Measurements from ENCODE around the gene PTPRT. TPM values are rescaled to one million over a fixed set of nuclear protein-coding genes. Genes with fewer than 3 reads are reported as not detected.
A peak's percentile ranks its signal among the peaks of the same experiment; 100 is the strongest.

Gene PTPRT
- total RNA-seq, 2 donors from 2014 or later: not detected

- TF ChIP-seq, protein P1, sequence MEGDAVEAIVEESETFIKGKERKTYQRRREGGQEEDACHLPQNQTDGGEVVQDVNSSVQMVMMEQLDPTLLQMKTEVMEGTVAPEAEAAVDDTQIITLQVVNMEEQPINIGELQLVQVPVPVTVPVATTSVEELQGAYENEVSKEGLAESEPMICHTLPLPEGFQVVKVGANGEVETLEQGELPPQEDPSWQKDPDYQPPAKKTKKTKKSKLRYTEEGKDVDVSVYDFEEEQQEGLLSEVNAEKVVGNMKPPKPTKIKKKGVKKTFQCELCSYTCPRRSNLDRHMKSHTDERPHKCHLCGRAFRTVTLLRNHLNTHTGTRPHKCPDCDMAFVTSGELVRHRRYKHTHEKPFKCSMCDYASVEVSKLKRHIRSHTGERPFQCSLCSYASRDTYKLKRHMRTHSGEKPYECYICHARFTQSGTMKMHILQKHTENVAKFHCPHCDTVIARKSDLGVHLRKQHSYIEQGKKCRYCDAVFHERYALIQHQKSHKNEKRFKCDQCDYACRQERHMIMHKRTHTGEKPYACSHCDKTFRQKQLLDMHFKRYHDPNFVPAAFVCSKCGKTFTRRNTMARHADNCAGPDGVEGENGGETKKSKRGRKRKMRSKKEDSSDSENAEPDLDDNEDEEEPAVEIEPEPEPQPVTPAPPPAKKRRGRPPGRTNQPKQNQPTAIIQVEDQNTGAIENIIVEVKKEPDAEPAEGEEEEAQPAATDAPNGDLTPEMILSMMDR (IDR thresholded peaks at IDR 0.05): no peak
- Histone ChIP-seq H3K27me3 (replicated peaks; ENCODE audit: insufficient read depth) (peaks cover 5% of the 10 kb centered on the region), H3K9me3 (no peaks in the 10 kb centered on the region), H3K4me3 (peak overlapping the region; percentile 62), H3K36me3 (no peaks in the 10 kb centered on the region), H3K4me1 (ENCODE audit: control insufficient read depth in 1 of 2, low read depth in 2 of 2) (peaks cover 10 to 21% of the 10 kb centered on the region in 2 donors), H3K27ac (no peak overlapping the region)
- DNase-seq (ENCODE audit: low spot score) (no peak), ATAC-seq (ENCODE audit: insufficient number of reproducible peaks, low FRiP score, low read depth) (no peak)
These were observed 1.5 kb downstream of the PTPRT start for GRCh38 chr20:43188234-43188653.

GRCh38 chr20:43187476-43188233 lies 2.1 kb downstream of the PTPRT start:
- ATAC-seq (ENCODE audit: insufficient number of reproducible peaks, low FRiP score, low read depth) (peak; percentile 26), DNase-seq (ENCODE audit: low spot score) (no peak)
- Histone ChIP-seq H3K36me3 (no peaks in the 10 kb centered on the region), H3K9me3 (no peaks in the 10 kb centered on the region), H3K4me3 (peak overlapping the region; percentile 62), H3K27me3 (replicated peaks; ENCODE audit: insufficient read depth) (peaks cover 5% of the 10 kb centered on the region), H3K4me1 (ENCODE audit: control insufficient read depth in 1 of 2, low read depth in 2 of 2) (peaks cover 10 to 21% of the 10 kb centered on the region in 2 donors), H3K27ac (no peak overlapping the region)
- TF ChIP-seq, protein P1 (IDR thresholded peaks at IDR 0.05): peak; percentile 90

DNA sequence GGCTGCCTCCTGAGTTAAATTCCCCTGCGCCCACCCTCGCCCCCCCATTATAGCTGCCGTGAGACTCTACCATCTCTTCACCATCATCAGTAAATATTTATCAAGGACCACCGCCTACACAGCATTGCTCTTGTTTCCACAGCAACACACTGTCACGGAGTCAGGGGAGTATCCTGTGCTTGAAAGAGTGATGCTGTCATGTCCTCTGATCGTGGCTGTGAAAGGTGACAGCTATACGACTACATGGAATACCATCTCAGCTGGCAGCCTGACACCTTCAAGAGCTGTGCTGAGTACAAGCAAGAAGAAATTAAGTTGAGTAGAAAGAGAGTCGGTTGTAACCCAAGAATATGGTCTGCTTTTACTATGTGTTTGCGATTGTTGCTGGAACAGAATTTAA lies 3.4 kb downstream of the PTPRT start:
- no peaks in the 10 kb centered on the region for H3K36me3 ChIP-seq
- no peaks in the 10 kb centered on the region for H3K9me3 ChIP-seq
- TF ChIP-seq, protein P1 (IDR thresholded peaks at IDR 0.05): no peak
- H3K27ac ChIP-seq: no peak overlapping the region
- ATAC-seq (ENCODE audit: insufficient number of reproducible peaks, low FRiP score, low read depth) (no peak), DNase-seq (ENCODE audit: low spot score) (no peak)
- H3K4me3 ChIP-seq: no peak overlapping the region
- peaks cover 5% of the 10 kb centered on the region for H3K27me3 ChIP-seq (replicated peaks; ENCODE audit: insufficient read depth)
- H3K4me1 ChIP-seq (ENCODE audit: control insufficient read depth in 1 of 2, low read depth in 2 of 2): peaks cover 10 to 21% of the 10 kb centered on the region in 2 donors

DNA sequence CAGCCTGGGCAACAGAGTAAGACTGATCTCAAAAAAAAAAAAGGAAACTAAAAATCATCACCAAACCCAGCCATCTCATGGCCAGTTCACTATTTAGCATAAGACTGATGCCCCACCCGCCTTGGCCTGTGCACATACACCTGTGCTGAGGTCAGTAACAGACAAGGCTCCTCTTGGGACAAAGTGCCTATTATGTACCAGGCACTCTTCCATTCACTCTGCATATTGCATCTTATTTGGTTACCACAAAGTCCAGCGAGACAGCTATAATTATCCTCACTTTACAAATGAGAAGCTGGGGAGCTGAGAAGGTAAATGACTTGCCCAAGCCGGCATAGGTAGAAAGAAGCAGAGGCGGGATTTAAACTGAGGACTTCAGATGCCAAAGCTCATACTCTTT lies 3.8 kb downstream of the PTPRT start:
- no peak overlapping the region for H3K4me3 ChIP-seq
- peaks cover 5% of the 10 kb centered on the region for H3K27me3 ChIP-seq (replicated peaks; ENCODE audit: insufficient read depth)
- H3K27ac ChIP-seq: no peak overlapping the region
- peaks cover 10 to 21% of the 10 kb centered on the region in 2 donors for H3K4me1 ChIP-seq (ENCODE audit: control insufficient read depth in 1 of 2, low read depth in 2 of 2)
- H3K36me3 ChIP-seq: no peaks in the 10 kb centered on the region
- TF ChIP-seq, protein P1 (IDR thresholded peaks at IDR 0.05): no peak
- no peak for ATAC-seq (ENCODE audit: insufficient number of reproducible peaks, low FRiP score, low read depth)
- H3K9me3 ChIP-seq: no peaks in the 10 kb centered on the region
- no peak for DNase-seq (ENCODE audit: low spot score)

DNA sequence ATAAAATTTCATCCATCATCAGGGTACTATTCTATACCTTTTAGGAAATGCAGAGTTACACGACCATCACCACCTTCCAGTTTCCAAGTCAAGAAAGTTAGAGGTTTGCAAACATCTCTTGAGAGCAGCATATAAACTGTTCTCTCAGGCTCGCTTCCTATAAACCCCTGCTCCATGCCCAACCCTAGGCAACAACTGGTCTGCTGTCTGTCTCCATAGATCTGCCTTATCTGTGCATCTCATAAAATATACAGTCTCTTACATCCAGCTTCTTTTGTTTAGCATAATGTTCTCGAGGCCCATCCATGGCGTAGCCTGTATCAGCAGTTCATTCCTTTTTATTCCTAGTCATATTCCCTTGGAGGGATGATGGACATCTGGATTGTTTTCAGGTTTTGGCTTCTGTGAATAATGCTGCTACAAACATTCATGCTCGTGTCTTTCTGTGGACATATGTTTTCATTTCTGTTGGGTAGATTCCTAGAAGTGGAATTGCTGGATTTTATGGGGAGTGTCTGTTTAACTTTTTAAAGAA lies 6.1 kb downstream of the PTPRT start:
- H3K27me3 ChIP-seq (replicated peaks; ENCODE audit: insufficient read depth): no peaks in the 10 kb centered on the region
- DNase-seq (ENCODE audit: low spot score): no peak

More for the DNA sequence above, 6.1 kb downstream of the PTPRT start:
- no peak overlapping the region for H3K27ac ChIP-seq
- H3K9me3 ChIP-seq: no peaks in the 10 kb centered on the region
- peaks cover 5 to 8% of the 10 kb centered on the region in 2 donors for H3K4me1 ChIP-seq (ENCODE audit: control insufficient read depth in 1 of 2, low read depth in 2 of 2)
- H3K4me3 ChIP-seq: no peak overlapping the region
- TF ChIP-seq, protein P1 (IDR thresholded peaks at IDR 0.05): no peak
- ATAC-seq (ENCODE audit: insufficient number of reproducible peaks, low FRiP score, low read depth): no peak
- no peaks in the 10 kb centered on the region for H3K36me3 ChIP-seq
